Pancreas (tissue), 10 donors: Measurements from ENCODE around the gene ZNF385B. TPM values are rescaled to one million over a fixed set of nuclear protein-coding genes. Genes with fewer than 3 reads are reported as not detected.

Experiments used
- ATAC-seq, 4 donors: fragments of 200-7000 bp; cut with Tn5 transposase; one replicate each; pipeline versions ENCODE4 v1.8.0 to v1.9.1; 2020; ENCODE audit warnings: mild to moderate bottlenecking in 4 of 4, moderate library complexity in 4 of 4
- DNase-seq, 6 donors: peaks; one replicate each; pipeline ENCODE4 v3.0.0-alpha.2; 2020
- FAIRE-seq: peaks from 2 replicates; lab custom pipeline; 2012; peaks lifted over from hg19 to GRCh38; lab: Jason Lieb, UNC
- H3K27ac ChIP-seq, 4 donors: fragments of 200-600 bp; sonication (generic); 1 replicate in 3 of 4; 2 replicates in 1 of 4; pipeline versions ENCODE4 v1.5.0 to v1.8.0; 2020
- H3K27me3 ChIP-seq, 4 donors: fragments of 200-600 bp; one replicate each; pipeline ENCODE4 v1.8.0; 2021
- H3K36me3 ChIP-seq, 3 donors: fragments of 200-600 bp; sonication (generic) in 1 of 3; one replicate each; pipeline versions ENCODE4 v1.5.0 to v1.8.0; 2020 to 2021
- H3K4me1 ChIP-seq, 3 donors: fragments of 200-600 bp; one replicate each; pipeline ENCODE4 v1.8.0; 2021
- H3K4me3 ChIP-seq, 4 donors: fragments of 200-600 bp; sonication (generic) in 2 of 4; one replicate each; pipeline versions ENCODE4 v1.5.0 to v1.8.0; 2020 to 2021
- H3K9me3 ChIP-seq, 4 donors: fragments of 200-600 bp; one replicate each; pipeline ENCODE4 v1.8.0; 2021
- WGBS, 2 donors: extraction: QIAGEN DNeasy Blood & Tissue Kit; methylation state at CpG; one replicate each; pipeline ENCODE4 v1.1.7; 2013; 5-methylcytosine and 5-hydroxymethylcytosine counted together
- intact Hi-C, 3 donors: fragments of 100-400 bp; cut with DNase I; formaldehyde crosslinking; loops; one replicate each; pipeline versions ENCODE4 v1.11.1 to v1.14.2; 2022
- polyA plus RNA-seq, 2 donors: library from polyadenylated mRNA; stranded (reverse); fragments of 200-250 nt; gene quantifications; one replicate each; pipeline ENCODE4 v1.2.3, GENCODE V29; 2013
- total RNA-seq, 6 donors: library from RNA; stranded (reverse); fragmentation: NEBNext Ultra II Directional in 4 of 6; extraction: Animal tissue kit (Norgen Biotek cat#: 25700) in 4 of 6; gene quantifications; one replicate each; pipeline versions ENCODE4 v1.2.1 to v1.2.4, GENCODE V29; 2021 to 2023
- TF ChIP-seq, protein P1 (sequence below), 4 donors: fragments of 200-600 bp; sonication (generic) in 3 of 4; IDR thresholded peaks; one replicate each; pipeline versions ENCODE4 v1.5.0 to v1.8.0; 2021; ENCODE audit warnings: antibody characterized with exemption in 4 of 4
- donor health status: healthy with polysubstance abuse.
- donor health status: DM: no; HTN: no; CAD: no; lungs with moderate emphysema.
- donor health status: DM: no; HTN: no; CAD: no.
- donor health status: control.
- donor health status: control.
- donor health status: Bipolar disorder and iron deficiency.
- donor health status: DM: yes; HTN: yes; CAD: no.
- donor health status: DM: no; HTN: no; CAD: no.
- donor health status: DM: no; HTN: no; CAD: no.
- donor health status: DM: yes; HTN: yes; CAD: no.

ZNF385B gene
- total and polyA plus RNA-seq, 8 donors = 0.19 to 0.61 (median 0.37) TPM; not detected in 1

DNA sequence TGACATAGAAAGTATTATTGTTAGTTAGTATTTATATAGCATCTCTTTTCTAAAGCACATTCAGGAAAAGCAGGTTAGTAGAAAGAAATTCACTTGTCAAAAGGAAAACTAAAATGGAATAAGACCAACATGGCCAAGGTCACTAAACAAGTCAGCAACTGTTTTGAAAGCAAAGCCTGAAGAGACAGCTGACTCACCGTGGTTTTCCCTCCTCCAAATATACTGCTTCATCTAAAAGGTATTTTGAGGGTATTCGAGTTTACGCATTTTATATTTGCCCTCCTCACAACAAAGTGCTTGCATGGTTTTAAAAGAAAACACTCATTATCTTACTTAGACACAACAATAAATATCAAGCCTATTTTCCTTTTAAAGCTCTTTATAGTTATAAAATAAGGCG, 24.0 kb downstream of the ZNF385B start:
- Histone ChIP-seq H3K4me1 (peaks cover 0 to 5% (median 0%) of the 10 kb centered on the region in 3 donors), H3K27me3 (no peaks in the 10 kb centered on the region), H3K27ac (peak overlapping the region in 1 of 4 donors; percentile 35), H3K36me3 (no peaks in the 10 kb centered on the region), H3K9me3 (no peaks in the 10 kb centered on the region), H3K4me3 (no peak overlapping the region)
- ATAC-seq (peak in 2 of 4 donors; percentile 64 to 77), FAIRE-seq (no peak), DNase-seq (no peak)
- WGBS, 2 donors = 42 to 46% methylated on average over 4 of the region's 4 CpGs
- TF ChIP-seq, protein P1, sequence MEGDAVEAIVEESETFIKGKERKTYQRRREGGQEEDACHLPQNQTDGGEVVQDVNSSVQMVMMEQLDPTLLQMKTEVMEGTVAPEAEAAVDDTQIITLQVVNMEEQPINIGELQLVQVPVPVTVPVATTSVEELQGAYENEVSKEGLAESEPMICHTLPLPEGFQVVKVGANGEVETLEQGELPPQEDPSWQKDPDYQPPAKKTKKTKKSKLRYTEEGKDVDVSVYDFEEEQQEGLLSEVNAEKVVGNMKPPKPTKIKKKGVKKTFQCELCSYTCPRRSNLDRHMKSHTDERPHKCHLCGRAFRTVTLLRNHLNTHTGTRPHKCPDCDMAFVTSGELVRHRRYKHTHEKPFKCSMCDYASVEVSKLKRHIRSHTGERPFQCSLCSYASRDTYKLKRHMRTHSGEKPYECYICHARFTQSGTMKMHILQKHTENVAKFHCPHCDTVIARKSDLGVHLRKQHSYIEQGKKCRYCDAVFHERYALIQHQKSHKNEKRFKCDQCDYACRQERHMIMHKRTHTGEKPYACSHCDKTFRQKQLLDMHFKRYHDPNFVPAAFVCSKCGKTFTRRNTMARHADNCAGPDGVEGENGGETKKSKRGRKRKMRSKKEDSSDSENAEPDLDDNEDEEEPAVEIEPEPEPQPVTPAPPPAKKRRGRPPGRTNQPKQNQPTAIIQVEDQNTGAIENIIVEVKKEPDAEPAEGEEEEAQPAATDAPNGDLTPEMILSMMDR (IDR thresholded peaks at IDR 0.05) = no peak
- intact Hi-C loops = no loop called here

DNA sequence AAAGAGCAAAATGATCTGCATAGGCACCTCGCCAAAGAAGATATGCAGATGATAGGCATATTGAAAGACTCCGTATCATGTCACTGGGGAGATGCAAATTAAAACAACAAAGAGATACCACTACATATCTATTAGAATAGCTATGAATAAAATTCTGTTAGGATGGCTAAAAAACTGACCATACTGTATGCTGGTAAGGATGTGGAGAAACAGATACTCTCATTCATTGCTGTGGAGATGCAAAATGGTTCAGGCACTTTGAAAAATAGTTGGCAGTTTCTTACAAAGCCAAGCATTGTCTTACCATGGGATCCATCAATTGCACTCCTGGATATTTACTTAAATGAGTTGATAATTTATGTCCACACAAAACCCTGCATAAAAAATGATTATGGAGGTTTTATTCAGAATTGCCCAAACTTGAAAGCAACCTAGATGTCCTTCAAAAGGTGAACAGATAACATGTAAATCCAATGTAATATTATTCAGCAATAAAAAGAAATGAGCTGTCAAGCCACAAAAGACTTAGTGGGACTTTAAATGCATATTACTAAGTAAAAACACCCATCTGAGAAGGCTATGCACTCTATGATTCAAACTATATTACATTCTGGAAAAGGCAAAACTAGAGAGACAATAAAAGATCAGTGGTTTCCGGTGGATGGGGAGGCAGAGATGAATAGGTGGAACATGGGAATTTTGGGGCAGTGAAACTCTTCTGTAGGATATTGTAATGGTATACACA, 31.2 kb downstream of the ZNF385B start:
- Histone ChIP-seq H3K9me3 (no peaks in the 10 kb centered on the region), H3K27me3 (no peaks in the 10 kb centered on the region), H3K4me1 (no peaks in the 10 kb centered on the region), H3K27ac (no peak overlapping the region), H3K36me3 (no peaks in the 10 kb centered on the region), H3K4me3 (no peak overlapping the region)
- 85% methylated on average over 3 of the region's 3 CpGs for WGBS, 2 donors
- intact Hi-C loops = no loop called here
- TF ChIP-seq, protein P1 (IDR thresholded peaks at IDR 0.05) = no peak
- FAIRE-seq (no peak), ATAC-seq (no peak), DNase-seq (no peak)

DNA sequence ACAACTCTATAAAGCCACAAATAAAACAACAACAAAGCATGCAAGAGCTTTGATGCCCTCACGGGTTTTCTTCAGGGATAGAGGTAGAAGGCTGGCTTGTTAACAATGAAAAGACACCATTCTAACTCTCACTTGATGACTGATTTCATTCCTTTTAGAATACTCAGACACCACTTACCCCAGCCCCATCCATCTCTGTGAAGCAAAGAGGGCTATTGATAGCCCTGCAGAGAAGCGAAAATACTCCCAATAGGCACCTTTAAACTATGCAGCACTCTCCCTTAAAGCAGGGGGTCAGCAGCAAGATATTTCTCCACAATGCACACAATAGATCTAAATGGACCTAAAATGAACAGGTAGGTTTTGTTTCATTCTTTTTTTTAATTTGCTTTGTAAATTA, 35.1 kb downstream of the ZNF385B start:
- Histone ChIP-seq H3K4me3 (no peak overlapping the region), H3K36me3 (no peaks in the 10 kb centered on the region), H3K9me3 (no peaks in the 10 kb centered on the region), H3K27me3 (no peaks in the 10 kb centered on the region), H3K4me1 (no peaks in the 10 kb centered on the region), H3K27ac (no peak overlapping the region)
- intact Hi-C loops = no loop called here
- DNase-seq = no peak
- WGBS, 2 donors = 86 to 94% methylated on average over 2 of the region's 2 CpGs
- TF ChIP-seq, protein P1 (IDR thresholded peaks at IDR 0.05) = no peak
- ATAC-seq = no peak
- no peak for FAIRE-seq

DNA sequence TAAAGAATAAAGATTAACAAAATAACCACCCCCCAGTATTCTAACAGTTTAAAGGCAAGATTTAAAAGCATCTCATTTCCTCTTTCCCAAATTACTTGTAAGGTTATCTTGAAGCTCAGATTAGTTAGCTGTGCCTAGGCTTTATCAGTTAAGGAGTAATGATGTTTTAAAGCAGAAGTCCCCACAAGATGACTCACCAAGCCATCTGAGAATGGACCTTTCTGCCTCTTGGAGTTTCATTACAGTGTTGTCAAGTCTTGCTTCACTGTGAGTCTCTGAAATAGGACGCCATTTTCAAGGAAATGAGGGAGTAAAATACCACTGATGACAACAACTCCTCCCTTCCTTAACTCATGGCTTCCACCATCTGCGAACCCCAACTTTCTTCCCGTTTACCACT, 35.9 kb downstream of the ZNF385B start:
- TF ChIP-seq, protein P1 (IDR thresholded peaks at IDR 0.05) = no peak
- FAIRE-seq (no peak), ATAC-seq (no peak), DNase-seq (no peak)
- Histone ChIP-seq H3K36me3 (no peaks in the 10 kb centered on the region), H3K27me3 (no peaks in the 10 kb centered on the region), H3K4me3 (no peak overlapping the region), H3K4me1 (no peaks in the 10 kb centered on the region), H3K27ac (no peak overlapping the region), H3K9me3 (no peaks in the 10 kb centered on the region)
- intact Hi-C loops = no loop called here
- WGBS, 2 donors = 77 to 80% methylated on average over 3 of the region's 3 CpGs

DNA sequence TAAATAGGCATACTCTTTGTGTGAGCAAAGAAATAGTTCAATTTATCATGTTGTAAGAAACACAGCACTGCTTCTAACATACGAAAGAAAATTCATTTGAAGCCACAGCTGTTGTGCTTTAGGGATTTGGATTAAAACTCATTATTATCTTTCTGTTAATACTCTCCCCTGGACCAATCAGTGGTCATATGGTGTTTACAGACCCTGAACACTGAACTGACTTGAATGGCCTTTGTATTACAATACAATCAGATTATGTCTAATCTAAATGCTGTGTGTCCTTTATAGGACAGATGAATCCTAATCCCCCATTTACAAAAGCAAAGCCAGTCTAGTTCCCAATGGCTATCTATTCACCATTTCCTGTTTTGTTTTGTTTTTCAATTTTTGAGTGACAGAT, 36.5 kb downstream of the ZNF385B start:
- H3K4me3 ChIP-seq = no peak overlapping the region
- FAIRE-seq = no peak
- no peak for ATAC-seq
- WGBS, 2 donors = 69 to 73% methylated on average over 1 of the region's 1 CpG
- H3K27ac ChIP-seq = no peak overlapping the region
- H3K27me3 ChIP-seq = no peaks in the 10 kb centered on the region
- H3K9me3 ChIP-seq = no peaks in the 10 kb centered on the region
- H3K4me1 ChIP-seq = no peaks in the 10 kb centered on the region
- no peak for DNase-seq
- no peaks in the 10 kb centered on the region for H3K36me3 ChIP-seq
- TF ChIP-seq, protein P1 (IDR thresholded peaks at IDR 0.05) = no peak
- intact Hi-C loops = no loop called here
